IPS-20b (cell line): Measurements from ENCODE around the gene WDFY4.

Experiments
- H3K27ac ChIP-seq: one replicate; pipeline ENCODE4 v1.5.1; 2013; ENCODE audit warnings: low read length
- H3K27me3 ChIP-seq: 2 replicates; pipeline ENCODE4 v1.6.1; 2013; ENCODE audit warnings: mild to moderate bottlenecking, low read length, inconsistent platforms; ENCODE audit not compliant: insufficient read depth
- H3K36me3 ChIP-seq: 2 replicates; pipeline ENCODE4 v1.6.1; 2013; ENCODE audit warnings: low read depth, mild to moderate bottlenecking, inconsistent platforms, low read length, moderate library complexity; ENCODE audit not compliant: insufficient read depth
- H3K4me1 ChIP-seq: 2 replicates; pipeline ENCODE4 v1.6.1; 2013; ENCODE audit warnings: mild to moderate bottlenecking, control low read depth, inconsistent platforms, low read length, moderate library complexity; ENCODE audit not compliant: insufficient read depth
- H3K4me3 ChIP-seq: 2 replicates; pipeline ENCODE4 v1.5.1; 2013; ENCODE audit warnings: mild to moderate bottlenecking, low read length, inconsistent platforms
- H3K9ac ChIP-seq: 2 replicates; pipeline ENCODE4 v1.6.1; 2013; ENCODE audit warnings: low read depth, mild to moderate bottlenecking, inconsistent platforms, low read length, moderate library complexity
- H3K9me3 ChIP-seq: 2 replicates; pipeline ENCODE4 v1.6.1; 2013; ENCODE audit warnings: mild to moderate bottlenecking, low read depth, low read length, inconsistent platforms; ENCODE audit not compliant: insufficient read depth

The WDFY4 gene

GRCh38 chr10:48880016-48880705 lies 195.5 kb downstream of the WDFY4 start:
- H3K9me3 ChIP-seq = no peaks in the 10 kb centered on the region
- H3K4me3 ChIP-seq = no peak overlapping the region
- no peaks in the 10 kb centered on the region for H3K27me3 ChIP-seq
- no peak overlapping the region for H3K27ac ChIP-seq
- no peak overlapping the region for H3K9ac ChIP-seq
- peaks cover 4% of the 10 kb centered on the region; the same call in 1 of the 2 replicates for H3K4me1 ChIP-seq
- H3K36me3 ChIP-seq = no peaks in the 10 kb centered on the region

DNA sequence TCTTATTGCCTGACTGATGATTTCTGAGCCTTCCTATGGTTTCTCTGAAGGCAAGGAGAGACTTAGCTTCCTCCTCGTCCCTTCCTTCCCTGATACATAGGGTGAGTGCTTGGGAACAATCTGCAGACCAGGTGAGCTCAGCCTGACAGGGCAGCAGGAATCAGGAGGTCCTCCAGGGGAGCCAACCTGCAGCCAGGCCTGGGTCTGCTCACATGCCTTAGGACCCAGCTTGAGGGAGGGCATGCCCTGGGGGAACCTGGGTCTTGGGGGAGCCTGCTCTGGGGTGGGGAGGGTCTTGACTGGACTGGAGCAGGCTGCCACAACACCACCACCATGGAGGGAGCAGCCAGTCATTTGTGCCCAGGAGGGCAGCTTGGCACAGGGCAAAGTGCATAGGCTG lies 197.3 kb downstream of the WDFY4 start:
- H3K9ac ChIP-seq = no peak overlapping the region
- no peaks in the 10 kb centered on the region for H3K36me3 ChIP-seq
- no peaks in the 10 kb centered on the region for H3K9me3 ChIP-seq

GRCh38 chr10:48882881-48883280 lies 198.2 kb downstream of the WDFY4 start:
- Histone ChIP-seq H3K9ac (no peak overlapping the region), H3K4me1 (peaks cover 4% of the 10 kb centered on the region; the same call in 1 of the 2 replicates), H3K27ac (no peak overlapping the region), H3K36me3 (no peaks in the 10 kb centered on the region), H3K9me3 (no peaks in the 10 kb centered on the region), H3K4me3 (no peak overlapping the region), H3K27me3 (no peaks in the 10 kb centered on the region)

More for the DNA sequence above, 197.3 kb downstream of the WDFY4 start:
- Histone ChIP-seq H3K4me1 (peaks cover 4% of the 10 kb centered on the region; the same call in 1 of the 2 replicates), H3K27me3 (no peaks in the 10 kb centered on the region), H3K4me3 (no peak overlapping the region), H3K27ac (no peak overlapping the region)

GRCh38 chr10:48883701-48884100 lies 199.0 kb downstream of the WDFY4 start:
- peaks cover 4% of the 10 kb centered on the region; the same call in 1 of the 2 replicates for H3K4me1 ChIP-seq
- H3K27ac ChIP-seq = no peak overlapping the region
- H3K9ac ChIP-seq = no peak overlapping the region
- no peak overlapping the region for H3K4me3 ChIP-seq
- no peaks in the 10 kb centered on the region for H3K9me3 ChIP-seq
- no peaks in the 10 kb centered on the region for H3K36me3 ChIP-seq
- no peaks in the 10 kb centered on the region for H3K27me3 ChIP-seq

DNA sequence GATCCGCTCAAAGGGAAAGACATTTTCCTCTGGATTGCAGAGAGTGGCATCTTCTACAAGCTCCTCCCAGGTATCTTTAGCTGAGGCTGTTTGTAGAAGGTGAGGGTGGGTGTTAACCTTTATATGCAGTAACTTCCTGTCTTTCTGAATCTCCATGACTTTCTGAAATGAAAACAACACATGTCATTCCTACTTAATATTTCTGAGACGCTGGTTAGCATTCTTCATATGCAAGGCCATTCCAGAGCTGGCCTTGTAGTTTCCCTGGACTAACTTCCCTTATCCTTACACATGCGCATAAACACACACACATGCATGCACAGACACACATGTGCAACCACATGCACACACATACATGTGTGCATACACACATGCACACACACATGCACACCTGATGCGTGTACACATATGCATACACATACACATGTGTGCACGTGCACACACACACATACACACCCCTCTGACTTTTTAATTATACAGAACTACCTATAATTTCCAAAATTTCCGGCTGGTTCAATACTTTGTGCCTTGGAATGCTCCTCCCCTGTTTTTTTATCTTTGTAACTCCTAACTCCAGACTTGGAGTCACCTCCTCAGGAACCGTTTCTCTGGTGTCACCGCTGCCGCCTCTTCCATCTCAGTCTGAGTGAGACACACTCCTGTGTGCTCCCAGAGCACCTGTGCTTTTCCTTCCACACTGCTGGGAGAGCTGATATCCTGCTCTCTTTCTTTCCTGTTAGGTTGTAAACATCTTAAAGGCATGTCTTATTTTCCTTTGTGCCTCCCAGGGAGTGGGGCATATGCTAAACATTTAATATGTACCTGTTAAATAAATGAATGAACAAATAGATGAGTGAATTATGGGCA lies 199.7 kb downstream of the WDFY4 start:
- Histone ChIP-seq H3K9me3 (no peaks in the 10 kb centered on the region), H3K4me1 (peaks cover 4% of the 10 kb centered on the region; the same call in 1 of the 2 replicates), H3K27ac (no peak overlapping the region), H3K9ac (no peak overlapping the region), H3K27me3 (no peaks in the 10 kb centered on the region), H3K36me3 (no peaks in the 10 kb centered on the region), H3K4me3 (no peak overlapping the region)

- Histone ChIP-seq H3K4me1 (peaks cover 2% of the 10 kb centered on the region; the same call in 1 of the 2 replicates), H3K36me3 (no peaks in the 10 kb centered on the region), H3K4me3 (no peak overlapping the region), H3K27me3 (no peaks in the 10 kb centered on the region), H3K9me3 (no peaks in the 10 kb centered on the region), H3K9ac (no peak overlapping the region), H3K27ac (no peak overlapping the region)
These were observed 200.7 kb downstream of the WDFY4 start for GRCh38 chr10:48885376-48885775.

- no peaks in the 10 kb centered on the region for H3K36me3 ChIP-seq
- no peaks in the 10 kb centered on the region for H3K27me3 ChIP-seq
- H3K9me3 ChIP-seq = no peaks in the 10 kb centered on the region
- no peak overlapping the region for H3K4me3 ChIP-seq
- no peaks in the 10 kb centered on the region for H3K4me1 ChIP-seq
- H3K9ac ChIP-seq = no peak overlapping the region
- H3K27ac ChIP-seq = no peak overlapping the region
These were observed 203.3 kb downstream of the WDFY4 start for GRCh38 chr10:48887982-48888381.

GRCh38 chr10:48890888-48891850 lies 206.5 kb downstream of the WDFY4 start:
- H3K36me3 ChIP-seq = no peaks in the 10 kb centered on the region
- H3K9ac ChIP-seq = no peak overlapping the region
- H3K27me3 ChIP-seq = no peaks in the 10 kb centered on the region
- H3K4me1 ChIP-seq = no peaks in the 10 kb centered on the region
- H3K9me3 ChIP-seq = no peaks in the 10 kb centered on the region
- H3K27ac ChIP-seq = no peak overlapping the region
- H3K4me3 ChIP-seq = no peak overlapping the region

GRCh38 chr10:48894911-48895802 lies 210.5 kb downstream of the WDFY4 start:
- Histone ChIP-seq H3K4me1 (no peaks in the 10 kb centered on the region), H3K36me3 (no peaks in the 10 kb centered on the region), H3K9ac (no peak overlapping the region), H3K9me3 (no peaks in the 10 kb centered on the region), H3K4me3 (no peak overlapping the region), H3K27ac (no peak overlapping the region), H3K27me3 (no peaks in the 10 kb centered on the region)

DNA sequence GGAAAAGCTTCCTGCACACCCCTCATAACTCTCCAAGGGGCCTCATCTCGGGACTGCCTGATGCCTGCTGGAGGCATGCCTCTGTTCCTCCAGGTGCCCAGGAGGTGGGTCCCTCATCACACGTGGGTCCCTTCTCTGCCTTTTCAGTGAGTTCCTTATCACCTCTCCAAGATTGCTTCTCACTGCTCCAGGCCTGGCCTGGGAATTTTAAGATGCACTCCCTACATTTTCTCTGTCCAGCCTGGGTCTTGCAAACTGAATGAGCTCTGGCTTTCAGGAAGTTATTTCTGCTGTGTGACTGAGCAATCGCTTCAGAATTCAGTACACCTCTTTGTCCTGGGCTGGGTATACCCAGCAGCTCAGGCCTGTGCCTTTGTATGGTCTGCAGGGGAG lies 211.1 kb downstream of the WDFY4 start:
- no peaks in the 10 kb centered on the region for H3K4me1 ChIP-seq
- no peak overlapping the region for H3K27ac ChIP-seq
- H3K36me3 ChIP-seq = no peaks in the 10 kb centered on the region
- H3K27me3 ChIP-seq = no peaks in the 10 kb centered on the region
- no peaks in the 10 kb centered on the region for H3K9me3 ChIP-seq
- H3K9ac ChIP-seq = no peak overlapping the region
- H3K4me3 ChIP-seq = no peak overlapping the region
